Peyer's patch (tissue), 4 donors: ENCODE measurements around the gene AFG1L. TPM values are rescaled to one million over a fixed set of nuclear protein-coding genes. Genes with fewer than 3 reads are reported as not detected.
A peak's percentile ranks its signal among the peaks of the same experiment; 100 is the strongest.

Experiments used
- DNase-seq, 3 donors: peaks; one replicate each; pipeline ENCODE4 v3.0.0-alpha.2; 2017 to 2019
- H3K27ac ChIP-seq, 4 donors: fragments of 200-600 bp; sonication (generic); one replicate each; pipeline ENCODE4 v1.5.1; 2016 to 2019
- H3K27me3 ChIP-seq, 2 donors: fragments of 200-600 bp; sonication (generic); one replicate each; pipeline ENCODE4 v1.5.1; 2019
- H3K36me3 ChIP-seq, 3 donors: fragments of 200-600 bp; sonication (generic); one replicate each; pipeline ENCODE4 v1.5.1; 2016 to 2019
- H3K4me1 ChIP-seq, 4 donors: fragments of 200-600 bp; sonication (generic); one replicate each; pipeline ENCODE4 v1.5.1; 2016 to 2019
- H3K4me3 ChIP-seq, 4 donors: fragments of 200-600 bp; sonication (generic); 1 replicate in 3 of 4; 2 replicates in 1 of 4; pipeline ENCODE4 v1.5.1; 2016 to 2019; ENCODE audit warnings: mild to moderate bottlenecking in 1 of 4
- H3K9me3 ChIP-seq, 4 donors: fragments of 200-600 bp; sonication (generic); one replicate each; pipeline ENCODE4 v1.5.1; 2016 to 2019; ENCODE audit warnings: mild to moderate bottlenecking in 1 of 4
- CTCF ChIP-seq, 6 experiments: fragments of 450-650 bp in 4 of 6; fragments of 200-600 bp in 2 of 6; sonication (generic) in 1 of 6; IDR thresholded peaks; one replicate each; pipeline ENCODE4 v1.5.1; 2017 to 2019; ENCODE audit warnings: antibody characterized with exemption in 6 of 6, mild to moderate bottlenecking in 3 of 6, moderate library complexity in 1 of 6
- POLR2A ChIP-seq, 2 donors: fragments of 450-650 bp; IDR thresholded peaks; one replicate each; pipeline ENCODE4 v1.5.1; 2017; ENCODE audit warnings: antibody characterized with exemption in 2 of 2, mild to moderate bottlenecking in 2 of 2, moderate library complexity in 2 of 2
- total RNA-seq, 4 donors: library from RNA; depleted of rRNA; stranded (reverse); fragments of >200 nt; gene quantifications; one replicate each; pipeline ENCODE4 v1.1.0, GENCODE V29; 2016

Gene AFG1L
- total RNA-seq, 4 donors from 2014 or later: 6.0 to 15.1 (median 8.1) TPM

DNA sequence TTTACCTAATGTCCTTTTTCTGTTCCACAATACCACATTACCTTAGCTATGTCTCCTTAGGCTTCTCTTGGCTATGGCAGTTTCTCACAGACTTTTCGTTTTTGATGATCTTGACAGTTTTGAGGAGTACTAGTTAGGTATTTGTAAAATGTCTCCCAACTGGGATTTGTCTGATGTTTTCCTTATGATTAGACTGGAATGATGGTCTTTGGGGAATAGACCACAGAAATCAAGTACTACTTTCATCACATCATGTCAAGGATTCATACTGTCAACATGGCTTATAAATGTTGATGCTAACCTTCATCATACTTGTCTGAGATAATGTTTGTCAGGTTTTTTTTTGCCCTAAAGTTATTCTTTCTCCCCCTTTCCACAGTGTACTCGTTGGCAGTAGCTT lies 187.7 kb downstream of the AFG1L start:
- H3K4me3 ChIP-seq: no peak overlapping the region
- no peaks in the 10 kb centered on the region for H3K9me3 ChIP-seq
- H3K27ac ChIP-seq: no peak overlapping the region
- DNase-seq: no peak
- H3K4me1 ChIP-seq: no peaks in the 10 kb centered on the region
- no peaks in the 10 kb centered on the region for H3K27me3 ChIP-seq
- TF ChIP-seq CTCF (IDR thresholded peaks at IDR 0.05): no peak
- TF ChIP-seq POLR2A (IDR thresholded peaks at IDR 0.05): no peak
- no peaks in the 10 kb centered on the region for H3K36me3 ChIP-seq

- Histone ChIP-seq H3K9me3 (no peaks in the 10 kb centered on the region), H3K27ac (no peak overlapping the region), H3K4me1 (no peaks in the 10 kb centered on the region), H3K4me3 (no peak overlapping the region), H3K27me3 (no peaks in the 10 kb centered on the region), H3K36me3 (no peaks in the 10 kb centered on the region)
- TF ChIP-seq CTCF (IDR thresholded peaks at IDR 0.05) (no peak), POLR2A (IDR thresholded peaks at IDR 0.05) (no peak)
- no peak for DNase-seq
Measured at GRCh38 chr6:108484016-108484415, 189.2 kb downstream of the AFG1L start.

DNA sequence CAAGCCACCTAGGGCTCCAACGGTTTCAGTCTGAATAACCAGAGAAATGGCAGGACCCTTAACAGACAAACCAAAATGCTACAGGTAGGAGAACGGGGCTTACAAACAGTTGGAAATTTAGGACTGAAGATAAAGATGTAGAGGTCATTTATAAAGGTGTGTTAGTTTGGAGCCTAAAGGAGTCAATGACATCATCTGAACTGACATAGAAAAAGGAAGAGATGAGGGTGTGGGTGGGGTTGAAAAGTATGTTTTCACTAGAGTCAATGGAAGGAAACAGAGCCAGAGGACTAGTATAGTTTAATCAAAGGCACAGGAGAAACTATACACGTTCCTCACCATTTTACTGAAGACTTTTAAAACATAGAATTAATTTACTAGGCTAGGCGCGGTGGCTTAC lies 194.8 kb downstream of the AFG1L start:
- Histone ChIP-seq H3K9me3 (no peaks in the 10 kb centered on the region), H3K4me1 (no peaks in the 10 kb centered on the region)

DNA sequence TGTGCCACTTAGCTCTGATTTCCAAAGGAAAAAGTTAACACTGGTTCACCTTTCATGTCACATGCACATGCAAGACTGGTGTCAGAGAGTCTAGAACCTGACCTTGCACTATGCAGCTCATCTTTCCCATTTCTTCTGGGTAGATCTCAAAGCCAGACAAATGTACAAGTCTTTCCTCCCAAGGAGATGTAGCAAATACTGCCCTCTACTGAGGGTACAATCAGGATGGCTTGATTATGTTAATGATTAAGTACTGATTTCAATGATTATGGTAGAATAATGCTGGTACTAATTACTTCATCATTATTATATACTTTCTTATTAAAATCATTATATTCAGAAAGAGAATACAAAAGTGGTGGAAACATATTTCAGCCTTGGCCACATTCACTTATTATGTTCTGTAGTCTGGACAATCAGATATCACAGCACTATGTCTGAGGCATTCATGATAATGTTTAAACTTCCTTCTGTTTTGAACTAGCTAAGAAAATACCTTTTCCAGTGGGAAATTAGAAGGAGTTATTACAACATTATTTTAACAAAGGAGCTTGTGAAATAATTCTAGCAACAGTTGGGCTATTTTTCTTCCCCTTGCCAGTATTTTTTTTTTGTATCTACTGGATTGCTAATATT lies 197.4 kb downstream of the AFG1L start:
- TF ChIP-seq POLR2A (IDR thresholded peaks at IDR 0.05) (no peak), CTCF (IDR thresholded peaks at IDR 0.05) (peak in 4 of 6 experiments; percentile 52 to 76 (median 72))
- Histone ChIP-seq H3K4me1 (no peaks in the 10 kb centered on the region), H3K9me3 (no peaks in the 10 kb centered on the region), H3K36me3 (peaks cover 0 to 3% (median 0%) of the 10 kb centered on the region in 3 donors), H3K4me3 (no peak overlapping the region), H3K27ac (no peak overlapping the region), H3K27me3 (no peaks in the 10 kb centered on the region)
- no peak for DNase-seq

More for the DNA sequence above, 194.8 kb downstream of the AFG1L start:
- Histone ChIP-seq H3K36me3 (peaks cover 0 to 3% (median 0%) of the 10 kb centered on the region in 3 donors), H3K27ac (no peak overlapping the region), H3K27me3 (no peaks in the 10 kb centered on the region), H3K4me3 (no peak overlapping the region)
- DNase-seq: no peak
- TF ChIP-seq CTCF (IDR thresholded peaks at IDR 0.05) (no peak), POLR2A (IDR thresholded peaks at IDR 0.05) (no peak)

DNA sequence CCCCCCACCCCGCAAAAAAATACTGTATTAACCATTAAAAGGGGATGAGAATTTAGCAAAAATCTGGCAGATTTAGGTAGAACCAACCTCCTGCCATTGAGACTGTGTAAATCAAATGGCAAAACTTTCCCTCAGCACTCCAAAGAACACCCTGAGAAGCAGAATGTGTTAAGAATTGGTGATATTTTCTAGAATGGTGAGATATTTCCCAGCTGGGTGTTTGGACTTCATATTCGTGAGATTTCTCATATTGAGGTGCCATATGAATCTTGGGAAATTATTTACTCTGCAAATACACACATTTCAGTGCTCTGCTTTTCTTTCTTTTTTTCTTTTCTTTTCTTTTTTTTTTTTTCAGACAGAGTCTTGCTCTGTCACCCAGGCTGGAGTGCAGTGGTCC lies 199.6 kb downstream of the AFG1L start:
- Histone ChIP-seq H3K9me3 (no peaks in the 10 kb centered on the region), H3K27me3 (no peaks in the 10 kb centered on the region), H3K4me3 (no peak overlapping the region), H3K27ac (no peak overlapping the region), H3K4me1 (no peaks in the 10 kb centered on the region), H3K36me3 (peaks cover 0 to 3% (median 0%) of the 10 kb centered on the region in 3 donors)
- no peak for TF ChIP-seq CTCF (IDR thresholded peaks at IDR 0.05)
- TF ChIP-seq POLR2A (IDR thresholded peaks at IDR 0.05): no peak
- DNase-seq: no peak
